ENCODE results near the gene FOXJ3.

Gene FOXJ3

GRCh38 chr1:42335050-42335808 lies at the start of gene FOXJ3:
TSS of gene FOXJ3 (minus strand) at chr1:42335235. CDS start at chr1:42311093, 24,142 bp downstream.
- DNase-seq (ENCODE audit: low read depth in 2 of 2, low spot score in 1 of 2): peak; percentile 78 to 86

GRCh38 chr1:42381280-42381673 lies 46.2 kb upstream of the FOXJ3 start:
- DNase-seq (ENCODE audit: low read depth in 2 of 2, low spot score in 1 of 2): no peak

GRCh38 chr1:42380586-42381279 lies 45.7 kb upstream of the FOXJ3 start, which contains the start of gene RIMKLA:
TSS of gene RIMKLA (plus strand) at chr1:42380792. CDS start at chr1:42380935, 143 bp downstream.
- DNase-seq (ENCODE audit: low read depth in 2 of 2, low spot score in 1 of 2): peak in 1 of 2 donors; percentile 7

- no peak for DNase-seq (ENCODE audit: low read depth in 2 of 2, low spot score in 1 of 2)
These were observed 45.0 kb upstream of the FOXJ3 start for GRCh38 chr1:42379794-42380585.

- no peak for DNase-seq (ENCODE audit: low read depth in 2 of 2, low spot score in 1 of 2)
These were observed 37.8 kb upstream of the FOXJ3 start for GRCh38 chr1:42372796-42373195.

GRCh38 chr1:42370876-42371549 lies 36.0 kb upstream of the FOXJ3 start:
- DNase-seq (ENCODE audit: low read depth in 2 of 2, low spot score in 1 of 2): no peak

- DNase-seq (ENCODE audit: low read depth in 2 of 2, low spot score in 1 of 2): no peak
These were observed 34.4 kb upstream of the FOXJ3 start for GRCh38 chr1:42369471-42369870.

- DNase-seq (ENCODE audit: low read depth in 2 of 2, low spot score in 1 of 2): no peak
These were observed 33.2 kb upstream of the FOXJ3 start for GRCh38 chr1:42368096-42368795.

- DNase-seq (ENCODE audit: low read depth in 2 of 2, low spot score in 1 of 2): no peak
These were observed 30.1 kb upstream of the FOXJ3 start for GRCh38 chr1:42365118-42365517.

- no peak for DNase-seq (ENCODE audit: low read depth in 2 of 2, low spot score in 1 of 2)
These were observed 29.5 kb upstream of the FOXJ3 start for GRCh38 chr1:42364542-42364941.

GRCh38 chr1:42364089-42364488 lies 29.1 kb upstream of the FOXJ3 start:
- DNase-seq (ENCODE audit: low read depth in 2 of 2, low spot score in 1 of 2): no peak

GRCh38 chr1:42359466-42359865 lies 24.4 kb upstream of the FOXJ3 start:
- no peak for DNase-seq (ENCODE audit: low read depth in 2 of 2, low spot score in 1 of 2)

- DNase-seq (ENCODE audit: low read depth in 2 of 2, low spot score in 1 of 2): no peak
These were observed 23.8 kb upstream of the FOXJ3 start for GRCh38 chr1:42358791-42359190.

GRCh38 chr1:42350086-42350485 lies 15.1 kb upstream of the FOXJ3 start:
- no peak for DNase-seq (ENCODE audit: low read depth in 2 of 2, low spot score in 1 of 2)

- DNase-seq (ENCODE audit: low read depth in 2 of 2, low spot score in 1 of 2): no peak
These were observed 13.5 kb upstream of the FOXJ3 start for GRCh38 chr1:42348498-42348897.

GRCh38 chr1:42343049-42343448 lies 8.0 kb upstream of the FOXJ3 start:
- DNase-seq (ENCODE audit: low read depth in 2 of 2, low spot score in 1 of 2): no peak

GRCh38 chr1:42340901-42341300 lies 5.9 kb upstream of the FOXJ3 start:
- no peak for DNase-seq (ENCODE audit: low read depth in 2 of 2, low spot score in 1 of 2)

GRCh38 chr1:42340093-42340492 lies 5.1 kb upstream of the FOXJ3 start:
- DNase-seq (ENCODE audit: low read depth in 2 of 2, low spot score in 1 of 2): no peak

- no peak for DNase-seq (ENCODE audit: low read depth in 2 of 2, low spot score in 1 of 2)
These were observed 1.9 kb upstream of the FOXJ3 start for GRCh38 chr1:42336978-42337377.

GRCh38 chr1:42335809-42336518 lies 929 bp upstream of the FOXJ3 start:
- DNase-seq (ENCODE audit: low read depth in 2 of 2, low spot score in 1 of 2): no peak

Data from stimulated activated CD8-positive, alpha-beta memory T cell treated with anti-CD3 and anti-CD28 coated beads, Interleukin-4, amount 100 ng/mL, for 4 hours (primary cell).